Measurements from ENCODE around the gene ID1. TPM values are rescaled to one million over a fixed set of nuclear protein-coding genes. Genes with fewer than 3 reads are reported as not detected.

Gene ID1
- total and polyA plus RNA-seq, 10 of the 15 experiments (the other 5 are each of a cell fraction or from before 2014, with no cell fraction given) = 0.09 to 1.3 (median 0.47) TPM; not detected in 2

- TF ChIP-seq ZNF592 (IDR thresholded peaks at IDR 0.05) = no peak
- no peak for TF ChIP-seq IRF4 (IDR thresholded peaks at IDR 0.05; ENCODE audit: low read depth, low read length)
- TF ChIP-seq MLLT1 (IDR thresholded peaks at IDR 0.05) = no peak
- no peak for TF ChIP-seq ELK1 (IDR thresholded peaks at IDR 0.05; ENCODE audit: low read depth, low read length)
- TF ChIP-seq POLR2AphosphoS5 (IDR thresholded peaks at IDR 0.05; ENCODE audit: low read length) = no peak
Measured at GRCh38 chr20:31594002-31594557, 11.0 kb upstream of the ID1 start (continued).
